WTC11 (cell line): ENCODE results near the gene ZC3H13.

ENCODE experiments used
- IRF2 ChIP-seq: sonication (generic); formaldehyde crosslinking; IDR thresholded peaks from 2 replicates; pipeline ENCODE4 v1.8.0; 2022; ENCODE audit warnings: low read depth, missing genetic modification reagents, borderline replicate concordance
- JUN ChIP-seq: sonication (generic); formaldehyde crosslinking; IDR thresholded peaks from 2 replicates; pipeline ENCODE4 v1.8.0; 2023; ENCODE audit warnings: mild to moderate bottlenecking, missing genetic modification reagents
- NR3C1 ChIP-seq: sonication (generic); formaldehyde crosslinking; conservative IDR thresholded peaks from 2 replicates; pipeline ENCODE4 v1.8.1; 2023; ENCODE audit warnings: low read depth, mild to moderate bottlenecking, missing genetic modification reagents
- SMAD3 ChIP-seq: sonication (generic); formaldehyde crosslinking; IDR thresholded peaks from 2 replicates; pipeline ENCODE4 v1.8.0; 2022; ENCODE audit warnings: missing genetic modification reagents, mild to moderate bottlenecking, borderline replicate concordance
- SP1 ChIP-seq: sonication (generic); formaldehyde crosslinking; conservative IDR thresholded peaks from 2 replicates; pipeline ENCODE4 v1.8.1; 2022; ENCODE audit warnings: missing genetic modification reagents
- TF ChIP-seq, protein P1 (sequence below): fragments of 200-600 bp; IDR thresholded peaks from 2 replicates; pipeline ENCODE4 v1.8.0; 2022; ENCODE audit warnings: antibody characterized with exemption
- TF ChIP-seq, protein P2 (sequence below): fragments of 250-450 bp; sonication (Bioruptor Pico); IDR thresholded peaks from 2 replicates; pipeline ENCODE4 v2.1.2; 2022; ENCODE audit warnings: mild to moderate bottlenecking, moderate library complexity
- TF ChIP-seq, protein P3 (sequence below): sonication (generic); formaldehyde crosslinking; conservative IDR thresholded peaks from 2 replicates; pipeline ENCODE4 v1.8.1; 2022; ENCODE audit warnings: mild to moderate bottlenecking, missing genetic modification reagents
- TF ChIP-seq, protein P4 (sequence below): sonication (generic); formaldehyde crosslinking; IDR thresholded peaks from 2 replicates; pipeline ENCODE4 v1.8.0; 2022; ENCODE audit warnings: mild to moderate bottlenecking, missing genetic modification reagents

DNA sequence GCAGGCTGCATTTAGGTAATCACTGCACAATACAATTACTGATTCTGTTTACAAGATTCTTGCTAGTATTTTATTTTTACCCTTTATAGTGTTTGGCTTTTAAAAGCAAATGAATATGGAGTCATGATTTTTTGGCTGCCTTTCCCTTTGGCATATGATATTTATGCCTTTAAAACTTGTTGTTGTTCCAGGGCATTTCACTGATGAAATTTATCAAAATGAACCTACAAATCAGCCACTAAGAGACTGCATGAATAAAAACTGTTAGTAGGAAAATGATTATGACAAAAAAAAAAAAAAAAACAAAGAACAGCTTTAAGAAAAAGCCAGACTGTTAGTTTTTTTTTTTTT, 49.7 kb upstream of the ZC3H13 start:
- TF ChIP-seq, protein P1, sequence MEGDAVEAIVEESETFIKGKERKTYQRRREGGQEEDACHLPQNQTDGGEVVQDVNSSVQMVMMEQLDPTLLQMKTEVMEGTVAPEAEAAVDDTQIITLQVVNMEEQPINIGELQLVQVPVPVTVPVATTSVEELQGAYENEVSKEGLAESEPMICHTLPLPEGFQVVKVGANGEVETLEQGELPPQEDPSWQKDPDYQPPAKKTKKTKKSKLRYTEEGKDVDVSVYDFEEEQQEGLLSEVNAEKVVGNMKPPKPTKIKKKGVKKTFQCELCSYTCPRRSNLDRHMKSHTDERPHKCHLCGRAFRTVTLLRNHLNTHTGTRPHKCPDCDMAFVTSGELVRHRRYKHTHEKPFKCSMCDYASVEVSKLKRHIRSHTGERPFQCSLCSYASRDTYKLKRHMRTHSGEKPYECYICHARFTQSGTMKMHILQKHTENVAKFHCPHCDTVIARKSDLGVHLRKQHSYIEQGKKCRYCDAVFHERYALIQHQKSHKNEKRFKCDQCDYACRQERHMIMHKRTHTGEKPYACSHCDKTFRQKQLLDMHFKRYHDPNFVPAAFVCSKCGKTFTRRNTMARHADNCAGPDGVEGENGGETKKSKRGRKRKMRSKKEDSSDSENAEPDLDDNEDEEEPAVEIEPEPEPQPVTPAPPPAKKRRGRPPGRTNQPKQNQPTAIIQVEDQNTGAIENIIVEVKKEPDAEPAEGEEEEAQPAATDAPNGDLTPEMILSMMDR: no peak
- TF ChIP-seq, protein P2, sequence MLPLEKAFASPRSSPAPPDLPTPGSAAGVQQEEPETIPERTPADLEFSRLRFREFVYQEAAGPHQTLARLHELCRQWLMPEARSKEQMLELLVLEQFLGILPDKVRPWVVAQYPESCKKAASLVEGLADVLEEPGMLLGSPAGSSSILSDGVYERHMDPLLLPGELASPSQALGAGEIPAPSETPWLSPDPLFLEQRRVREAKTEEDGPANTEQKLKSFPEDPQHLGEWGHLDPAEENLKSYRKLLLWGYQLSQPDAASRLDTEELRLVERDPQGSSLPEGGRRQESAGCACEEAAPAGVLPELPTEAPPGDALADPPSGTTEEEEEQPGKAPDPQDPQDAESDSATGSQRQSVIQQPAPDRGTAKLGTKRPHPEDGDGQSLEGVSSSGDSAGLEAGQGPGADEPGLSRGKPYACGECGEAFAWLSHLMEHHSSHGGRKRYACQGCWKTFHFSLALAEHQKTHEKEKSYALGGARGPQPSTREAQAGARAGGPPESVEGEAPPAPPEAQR: no peak
- TF ChIP-seq SMAD3 (CRISPR knock-in tag) (no peak), SP1 (CRISPR knock-in tag) (no peak), IRF2 (CRISPR knock-in tag) (no peak), NR3C1 (CRISPR knock-in tag) (no peak), JUN (CRISPR knock-in tag) (no peak)
- TF ChIP-seq, protein P3, sequence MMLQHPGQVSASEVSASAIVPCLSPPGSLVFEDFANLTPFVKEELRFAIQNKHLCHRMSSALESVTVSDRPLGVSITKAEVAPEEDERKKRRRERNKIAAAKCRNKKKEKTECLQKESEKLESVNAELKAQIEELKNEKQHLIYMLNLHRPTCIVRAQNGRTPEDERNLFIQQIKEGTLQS: no peak
- TF ChIP-seq, protein P4, sequence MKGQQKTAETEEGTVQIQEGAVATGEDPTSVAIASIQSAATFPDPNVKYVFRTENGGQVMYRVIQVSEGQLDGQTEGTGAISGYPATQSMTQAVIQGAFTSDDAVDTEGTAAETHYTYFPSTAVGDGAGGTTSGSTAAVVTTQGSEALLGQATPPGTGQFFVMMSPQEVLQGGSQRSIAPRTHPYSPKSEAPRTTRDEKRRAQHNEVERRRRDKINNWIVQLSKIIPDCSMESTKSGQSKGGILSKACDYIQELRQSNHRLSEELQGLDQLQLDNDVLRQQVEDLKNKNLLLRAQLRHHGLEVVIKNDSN: no peak
